HG02938 (cell line): Measurements from ENCODE around the gene ATP10A.

ENCODE experiments used
- ATAC-seq: cut with Tn5 transposase; IDR thresholded peaks from one replicate; pipeline ENCODE4 v1.9.1; 2021; ENCODE audit warnings: mild to moderate bottlenecking, moderate library complexity; ENCODE audit not compliant: unreplicated experiment

ATP10A gene

GRCh38 chr15:25708391-25708790 lies 154.7 kb downstream of the ATP10A start:
- ATAC-seq = no peak

GRCh38 chr15:25707656-25708365 lies 155.3 kb downstream of the ATP10A start:
- no peak for ATAC-seq

GRCh38 chr15:25706176-25706955 lies 156.8 kb downstream of the ATP10A start:
- ATAC-seq = no peak

- no peak for ATAC-seq
These were observed 157.6 kb downstream of the ATP10A start for GRCh38 chr15:25705433-25706115.

- ATAC-seq = no peak
These were observed 159.4 kb downstream of the ATP10A start for GRCh38 chr15:25703726-25704125.

GRCh38 chr15:25701721-25702465 lies 161.2 kb downstream of the ATP10A start:
- ATAC-seq = no peak

GRCh38 chr15:25700916-25701315 lies 162.2 kb downstream of the ATP10A start:
- ATAC-seq = no peak

- no peak for ATAC-seq
These were observed 165.5 kb downstream of the ATP10A start for GRCh38 chr15:25697586-25697985.

GRCh38 chr15:25695875-25696760 lies 167.0 kb downstream of the ATP10A start:
- ATAC-seq = no peak

GRCh38 chr15:25694823-25695312 lies 168.3 kb downstream of the ATP10A start:
- no peak for ATAC-seq

GRCh38 chr15:25694239-25694584 lies 168.9 kb downstream of the ATP10A start:
- no peak for ATAC-seq

GRCh38 chr15:25693321-25694238 lies 169.5 kb downstream of the ATP10A start:
- no peak for ATAC-seq

- no peak for ATAC-seq
These were observed 171.3 kb downstream of the ATP10A start for GRCh38 chr15:25691544-25692430.

- no peak for ATAC-seq
These were observed 172.2 kb downstream of the ATP10A start for GRCh38 chr15:25690673-25691543.

GRCh38 chr15:25689592-25689991 lies 173.5 kb downstream of the ATP10A start:
- ATAC-seq = no peak

- ATAC-seq = no peak
These were observed 175.0 kb downstream of the ATP10A start for GRCh38 chr15:25688166-25688565.

- ATAC-seq = no peak
These were observed 175.4 kb downstream of the ATP10A start for GRCh38 chr15:25687689-25688088.
